Brain microvascular endothelial cell (primary cell): ENCODE results near the gene SLC27A2.
"Not testable (repeated sequence)": the region's sequence is repeated elsewhere in the genome, so short reads cannot be mapped to it uniquely, and the experiment has no call there.

Source experiments
- DNase-seq: peaks from one replicate; pipeline ENCODE4 v3.0.0-alpha.2; 2020
- H3K27ac ChIP-seq: fragments of 250-450 bp; sonication (Bioruptor Pico); 2 replicates; pipeline ENCODE4 v1.5.1; 2020; ENCODE audit warnings: mild to moderate bottlenecking, moderate library complexity
- H3K27me3 ChIP-seq: fragments of 250-450 bp; sonication (Bioruptor Pico); replicated peaks from 2 replicates; pipeline ENCODE4 v1.5.1; 2020; ENCODE audit warnings: mild to moderate bottlenecking
- H3K36me3 ChIP-seq: fragments of 250-450 bp; sonication (Bioruptor Pico); replicated peaks from 2 replicates; pipeline ENCODE4 v1.5.1; 2020; ENCODE audit warnings: mild to moderate bottlenecking
- H3K4me3 ChIP-seq: 2 replicates; pipeline ENCODE4 v1.5.1; 2011; ENCODE audit warnings: low read depth, mild to moderate bottlenecking, control low read depth, low read length, moderate library complexity
- CTCF ChIP-seq: IDR thresholded peaks from 2 replicates; pipeline ENCODE4 v1.5.1; 2011; ENCODE audit warnings: low read depth, mild to moderate bottlenecking, moderate library complexity, low read length, control low read depth, inconsistent platforms; ENCODE audit errors: missing control alignments
- in situ Hi-C: cut with HindIII; loops from 2 replicates; pipeline ENCODE4 v1.10.0; 2017; ENCODE audit warnings: low sequenced_read_pairs, low pct_ligation_motif_present

SLC27A2 gene

DNA sequence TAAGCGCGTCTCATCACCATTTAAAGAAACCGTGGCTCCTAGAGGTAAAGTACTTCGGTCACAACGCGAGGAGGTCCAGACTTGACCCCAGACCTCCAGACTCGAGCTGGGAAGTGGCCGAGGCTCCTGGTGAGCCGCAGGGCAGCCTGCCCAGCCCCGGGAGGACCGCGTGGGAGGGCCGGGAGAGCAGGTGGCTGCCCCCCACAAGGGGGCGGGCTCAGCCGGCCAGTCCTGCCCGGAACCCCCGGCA is at the start of gene SLC27A2:
TSS of gene SLC27A2 (plus strand) at position 228 of the 250 bp plus-strand sequence. CDS start 232 bp downstream, outside the sequence.
- Histone ChIP-seq H3K27ac (no peak within 1 kb of the TSS), H3K27me3 (peaks cover 28% of the 10 kb centered on the region), H3K4me3 (peak within 1 kb of the TSS; percentile 48), H3K36me3 (no peaks in the 10 kb centered on the region)
- peak; percentile 40 for TF ChIP-seq CTCF
- no peak for DNase-seq
- in situ Hi-C loops, result no loop called here

DNA sequence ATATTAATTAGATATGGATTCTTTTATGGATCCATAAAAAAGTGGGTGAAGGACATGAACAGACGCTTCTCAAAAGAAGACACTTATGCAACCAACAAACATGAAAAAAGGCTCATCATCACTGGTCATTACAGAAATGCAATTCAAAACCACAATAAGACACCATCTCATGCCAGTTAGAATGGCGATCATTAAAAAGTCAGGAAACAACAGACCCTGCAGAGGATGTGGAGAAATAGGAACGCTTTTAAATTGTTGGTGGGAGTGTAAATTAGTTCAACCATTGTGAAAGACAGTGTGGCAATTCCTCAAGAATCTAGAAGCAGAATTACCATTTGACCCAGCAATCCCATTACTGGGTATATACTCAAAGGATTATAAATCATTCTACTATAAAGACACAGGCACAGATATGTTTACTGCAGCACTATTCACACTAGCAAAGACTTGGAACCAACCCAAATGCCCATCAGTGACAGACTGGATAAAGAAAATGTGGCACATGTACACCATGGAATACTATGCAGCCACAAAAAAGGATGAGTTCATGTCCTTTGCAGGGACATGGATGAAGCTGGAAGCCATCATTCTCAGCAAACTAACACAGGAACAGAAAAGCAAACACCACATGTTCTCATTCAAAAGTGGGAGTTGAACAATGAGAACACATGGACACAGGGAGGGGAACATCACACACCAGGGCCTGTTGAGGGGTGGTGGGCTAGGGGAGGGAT is 49.6 kb upstream of the SLC27A2 start:
- H3K27ac ChIP-seq, H3K4me3 ChIP-seq, H3K27me3 ChIP-seq, in situ Hi-C loops, H3K36me3 ChIP-seq, DNase-seq: not testable (repeated sequence)

GRCh38 chr15:50134524-50135024 is 47.4 kb upstream of the SLC27A2 start:
- Histone ChIP-seq H3K4me3 (no peak overlapping the region), H3K27me3 (no peaks in the 10 kb centered on the region), H3K27ac (peak overlapping the region; percentile 77), H3K36me3 (no peaks in the 10 kb centered on the region)
- peak; percentile 67 for DNase-seq
- in situ Hi-C loops, result no loop called here
- TF ChIP-seq CTCF, result no peak

DNA sequence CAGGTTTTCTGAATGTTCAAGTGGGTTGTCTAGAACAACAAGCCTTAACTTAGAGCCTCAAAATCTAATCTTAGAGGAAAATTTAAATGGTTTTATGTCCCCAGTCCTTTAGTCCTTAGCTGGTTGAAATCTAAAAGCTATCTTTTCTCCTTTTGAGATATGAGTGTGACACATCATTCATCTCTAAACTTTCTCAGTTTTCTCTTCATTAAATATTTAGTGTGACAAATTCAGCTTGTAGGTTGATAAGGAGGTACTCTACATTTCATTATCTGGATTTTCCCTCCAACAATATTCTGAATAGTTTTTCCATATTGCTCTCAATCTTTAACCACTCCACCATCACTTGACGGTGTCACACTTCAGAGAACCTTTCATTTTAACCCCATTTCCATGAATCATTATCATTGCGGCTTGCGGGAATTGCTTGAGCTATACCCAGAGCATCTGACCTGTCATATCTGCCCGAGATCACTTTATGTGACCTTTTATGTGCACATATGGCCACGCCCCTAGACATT is 46.9 kb upstream of the SLC27A2 start:
- no peak for TF ChIP-seq CTCF
- peak overlapping the region; percentile 77 for H3K27ac ChIP-seq
- H3K27me3 ChIP-seq, result no peaks in the 10 kb centered on the region
- no peak overlapping the region for H3K4me3 ChIP-seq
- no peaks in the 10 kb centered on the region for H3K36me3 ChIP-seq
- peak; percentile 30 for DNase-seq
- in situ Hi-C loops, result no loop called here

- no peaks in the 10 kb centered on the region for H3K36me3 ChIP-seq
- TF ChIP-seq CTCF, result no peak
- peak overlapping the region; percentile 48 for H3K27ac ChIP-seq
- H3K4me3 ChIP-seq, result no peak overlapping the region
- in situ Hi-C loops, result no loop called here
- no peaks in the 10 kb centered on the region for H3K27me3 ChIP-seq
- DNase-seq, result peak; percentile 70
Measured at GRCh38 chr15:50137330-50137761, 44.6 kb upstream of the SLC27A2 start.

DNA sequence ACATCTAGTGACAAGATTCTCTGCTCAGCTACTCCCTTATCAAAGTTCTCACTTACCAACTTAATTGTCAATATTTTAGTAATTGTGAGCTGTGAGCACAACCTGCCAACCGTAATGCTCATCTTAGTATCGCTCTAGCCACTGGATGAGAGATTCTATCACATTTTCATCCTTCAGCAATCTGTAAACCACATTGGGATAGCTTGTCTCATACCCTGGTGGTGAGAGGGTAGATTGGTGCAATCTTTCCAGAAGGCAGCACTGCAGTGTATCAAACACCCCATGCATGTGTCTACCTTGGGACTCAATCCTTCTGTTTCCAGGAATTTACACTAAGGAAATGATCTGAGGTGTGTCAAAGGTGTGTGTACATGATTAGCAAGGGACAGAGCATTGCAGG is 44.1 kb upstream of the SLC27A2 start:
- peak overlapping the region; percentile 48 for H3K27ac ChIP-seq
- H3K4me3 ChIP-seq, result no peak overlapping the region
- no peak for TF ChIP-seq CTCF
- no peaks in the 10 kb centered on the region for H3K27me3 ChIP-seq
- DNase-seq, result no peak
- in situ Hi-C loops, result no loop called here
- no peaks in the 10 kb centered on the region for H3K36me3 ChIP-seq
